SK-N-SH treated with all-trans-retinoic acid at 6 μM for 48 hours (cell line): ENCODE measurements around the gene RET.
A peak's percentile ranks its signal among the peaks of the same experiment; 100 is the strongest.

Experiments used
- ATAC-seq: fragments of 200-7000 bp; cut with Tn5 transposase; 3 replicates; pipeline ENCODE4 v1.9.1; 2020; ENCODE audit warnings: mild to moderate bottlenecking, moderate library complexity
- BACH2 ChIP-seq: fragments of 250-450 bp; sonication (Bioruptor Pico); IDR thresholded peaks from 2 replicates; pipeline ENCODE4 v1.9.0; 2021; ENCODE audit warnings: mild to moderate bottlenecking, borderline replicate concordance
- CREB5 ChIP-seq: fragments of 250-450 bp; sonication (Bioruptor Pico); IDR thresholded peaks from 2 replicates; pipeline ENCODE4 v1.5.1; 2020; ENCODE audit warnings: low read depth, mild to moderate bottlenecking, moderate library complexity
- CSDC2 ChIP-seq: fragments of 250-450 bp; sonication (Bioruptor Pico); IDR thresholded peaks from 2 replicates; pipeline ENCODE4 v1.5.0; 2020; ENCODE audit warnings: mild to moderate bottlenecking, moderate library complexity
- ESRRG ChIP-seq: fragments of 250-450 bp; sonication (Bioruptor Pico); IDR thresholded peaks from 2 replicates; pipeline ENCODE4 v1.6.1; 2021; ENCODE audit warnings: mild to moderate bottlenecking
- GLIS3 ChIP-seq: fragments of 250-450 bp; sonication (Bioruptor Pico); IDR thresholded peaks from 2 replicates; pipeline ENCODE4 v1.5.0; 2020; ENCODE audit warnings: mild to moderate bottlenecking, moderate library complexity
- OSR1 ChIP-seq: fragments of 250-450 bp; sonication (Bioruptor Pico); IDR thresholded peaks from 2 replicates; pipeline ENCODE4 v1.8.0; 2022; ENCODE audit warnings: moderate library complexity, mild to moderate bottlenecking, inconsistent platforms
- PPARA ChIP-seq: fragments of 250-450 bp; sonication (Bioruptor Pico); IDR thresholded peaks from 2 replicates; pipeline ENCODE4 v1.5.0; 2020; ENCODE audit warnings: mild to moderate bottlenecking, borderline replicate concordance
- RARB ChIP-seq: fragments of 250-450 bp; sonication (Bioruptor Pico); IDR thresholded peaks from 2 replicates; pipeline ENCODE4 v1.8.0; 2021; ENCODE audit warnings: mild to moderate bottlenecking, moderate library complexity
- SNAI2 ChIP-seq: fragments of 250-450 bp; sonication (Bioruptor Pico); IDR thresholded peaks from 2 replicates; pipeline ENCODE4 v1.5.0; 2020; ENCODE audit warnings: mild to moderate bottlenecking, moderate library complexity
- TCF4 ChIP-seq: fragments of 250-450 bp; sonication (Bioruptor Pico); IDR thresholded peaks from 2 replicates; pipeline ENCODE4 v1.8.0; 2021; ENCODE audit warnings: mild to moderate bottlenecking, moderate library complexity, borderline replicate concordance
- ZC3H10 ChIP-seq: fragments of 250-450 bp; sonication (Bioruptor Pico); IDR thresholded peaks from 2 replicates; pipeline ENCODE4 v1.5.1; 2021; ENCODE audit warnings: mild to moderate bottlenecking, moderate library complexity
- ZFP3 ChIP-seq: fragments of 250-450 bp; sonication (Bioruptor Pico); IDR thresholded peaks from 2 replicates; pipeline ENCODE4 v1.5.0; 2020; ENCODE audit warnings: mild to moderate bottlenecking, moderate library complexity
- ZNF565 ChIP-seq: fragments of 450-650 bp; formaldehyde crosslinking; conservative IDR thresholded peaks from 2 replicates; pipeline ENCODE4 v1.5.0; 2020; ENCODE audit warnings: low read depth, mild to moderate bottlenecking, moderate library complexity
- ZNF8 ChIP-seq: fragments of 450-650 bp; formaldehyde crosslinking; IDR thresholded peaks from 2 replicates; pipeline ENCODE4 v1.5.0; 2020; ENCODE audit warnings: mild to moderate bottlenecking, moderate library complexity
- TF ChIP-seq, protein P1 (sequence below): fragments of 250-450 bp; sonication (Bioruptor Pico); IDR thresholded peaks from 2 replicates; pipeline ENCODE4 v1.8.0; 2020; ENCODE audit warnings: mild to moderate bottlenecking, moderate library complexity, borderline replicate concordance
- TF ChIP-seq, protein P2 (sequence below): fragments of 250-450 bp; sonication (Bioruptor Pico); IDR thresholded peaks from 2 replicates; pipeline ENCODE4 v1.5.1; 2021; ENCODE audit warnings: mild to moderate bottlenecking, moderate library complexity
- TF ChIP-seq, protein P3 (sequence below): fragments of 250-450 bp; sonication (Bioruptor Pico); IDR thresholded peaks from 2 replicates; pipeline ENCODE4 v1.5.0; 2020; ENCODE audit warnings: mild to moderate bottlenecking, moderate library complexity

Gene RET

DNA sequence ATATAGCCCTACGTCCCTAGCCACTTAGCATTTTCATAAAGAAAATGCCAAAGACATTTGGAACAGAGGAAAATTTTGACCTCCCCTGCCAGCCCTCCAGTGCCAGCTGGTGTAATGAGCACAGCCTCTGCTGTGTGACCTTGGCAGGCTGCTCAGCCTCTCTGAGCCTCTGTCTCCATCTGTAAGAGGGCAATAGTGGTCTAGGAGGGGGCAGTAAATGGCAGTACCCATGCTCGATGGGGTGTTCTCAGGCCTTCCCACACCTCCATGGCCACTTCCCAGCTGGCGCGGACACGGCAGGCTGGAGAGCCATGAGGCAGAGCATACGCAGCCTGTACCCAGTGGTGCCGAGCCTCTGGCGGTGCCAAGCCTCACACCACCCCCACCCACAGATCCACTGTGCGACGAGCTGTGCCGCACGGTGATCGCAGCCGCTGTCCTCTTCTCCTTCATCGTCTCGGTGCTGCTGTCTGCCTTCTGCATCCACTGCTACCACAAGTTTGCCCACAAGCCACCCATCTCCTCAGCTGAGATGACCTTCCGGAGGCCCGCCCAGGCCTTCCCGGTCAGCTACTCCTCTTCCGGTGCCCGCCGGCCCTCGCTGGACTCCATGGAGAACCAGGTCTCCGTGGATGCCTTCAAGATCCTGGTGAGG lies 37.3 kb downstream of the RET start (continued):
- TF ChIP-seq ZNF8 (CRISPR knock-in tag) (no peak), OSR1 (CRISPR knock-in tag) (no peak), SNAI2 (CRISPR knock-in tag) (no peak)

- TF ChIP-seq, protein P1, sequence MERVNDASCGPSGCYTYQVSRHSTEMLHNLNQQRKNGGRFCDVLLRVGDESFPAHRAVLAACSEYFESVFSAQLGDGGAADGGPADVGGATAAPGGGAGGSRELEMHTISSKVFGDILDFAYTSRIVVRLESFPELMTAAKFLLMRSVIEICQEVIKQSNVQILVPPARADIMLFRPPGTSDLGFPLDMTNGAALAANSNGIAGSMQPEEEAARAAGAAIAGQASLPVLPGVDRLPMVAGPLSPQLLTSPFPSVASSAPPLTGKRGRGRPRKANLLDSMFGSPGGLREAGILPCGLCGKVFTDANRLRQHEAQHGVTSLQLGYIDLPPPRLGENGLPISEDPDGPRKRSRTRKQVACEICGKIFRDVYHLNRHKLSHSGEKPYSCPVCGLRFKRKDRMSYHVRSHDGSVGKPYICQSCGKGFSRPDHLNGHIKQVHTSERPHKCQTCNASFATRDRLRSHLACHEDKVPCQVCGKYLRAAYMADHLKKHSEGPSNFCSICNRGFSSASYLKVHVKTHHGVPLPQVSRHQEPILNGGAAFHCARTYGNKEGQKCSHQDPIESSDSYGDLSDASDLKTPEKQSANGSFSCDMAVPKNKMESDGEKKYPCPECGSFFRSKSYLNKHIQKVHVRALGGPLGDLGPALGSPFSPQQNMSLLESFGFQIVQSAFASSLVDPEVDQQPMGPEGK (CRISPR knock-in tag): no peak
- TF ChIP-seq ZFP3 (CRISPR knock-in tag) (no peak), TCF4 (CRISPR knock-in tag) (no peak), BACH2 (CRISPR knock-in tag) (no peak), OSR1 (CRISPR knock-in tag) (no peak), CSDC2 (CRISPR knock-in tag) (no peak), ZNF8 (CRISPR knock-in tag) (no peak)
- ATAC-seq: peak; percentile 36
These were observed 38.1 kb downstream of the RET start for GRCh38 chr10:43114743-43115611.

GRCh38 chr10:43115881-43116595 lies 39.2 kb downstream of the RET start:
- TF ChIP-seq RARB (CRISPR knock-in tag): no peak
- TF ChIP-seq ZNF8 (CRISPR knock-in tag): no peak
- TF ChIP-seq SNAI2 (CRISPR knock-in tag): no peak
- TF ChIP-seq, protein P1 (CRISPR knock-in tag): no peak
- no peak for ATAC-seq

- no peak for ATAC-seq
These were observed 39.7 kb downstream of the RET start for GRCh38 chr10:43116596-43116995.

More at GRCh38 chr10:43116596-43116995, 39.7 kb downstream of the RET start:
- no peak for TF ChIP-seq ZC3H10 (CRISPR knock-in tag)
- TF ChIP-seq SNAI2 (CRISPR knock-in tag): no peak
- no peak for TF ChIP-seq ZNF8 (CRISPR knock-in tag)
- TF ChIP-seq TCF4 (CRISPR knock-in tag): no peak
- TF ChIP-seq OSR1 (CRISPR knock-in tag): no peak
- no peak for TF ChIP-seq CSDC2 (CRISPR knock-in tag)
- no peak for TF ChIP-seq ZFP3 (CRISPR knock-in tag)
- TF ChIP-seq CREB5 (CRISPR knock-in tag): no peak
- TF ChIP-seq ESRRG (CRISPR knock-in tag): no peak
- no peak for TF ChIP-seq GLIS3
- TF ChIP-seq ZNF565: no peak
- TF ChIP-seq, protein P2, sequence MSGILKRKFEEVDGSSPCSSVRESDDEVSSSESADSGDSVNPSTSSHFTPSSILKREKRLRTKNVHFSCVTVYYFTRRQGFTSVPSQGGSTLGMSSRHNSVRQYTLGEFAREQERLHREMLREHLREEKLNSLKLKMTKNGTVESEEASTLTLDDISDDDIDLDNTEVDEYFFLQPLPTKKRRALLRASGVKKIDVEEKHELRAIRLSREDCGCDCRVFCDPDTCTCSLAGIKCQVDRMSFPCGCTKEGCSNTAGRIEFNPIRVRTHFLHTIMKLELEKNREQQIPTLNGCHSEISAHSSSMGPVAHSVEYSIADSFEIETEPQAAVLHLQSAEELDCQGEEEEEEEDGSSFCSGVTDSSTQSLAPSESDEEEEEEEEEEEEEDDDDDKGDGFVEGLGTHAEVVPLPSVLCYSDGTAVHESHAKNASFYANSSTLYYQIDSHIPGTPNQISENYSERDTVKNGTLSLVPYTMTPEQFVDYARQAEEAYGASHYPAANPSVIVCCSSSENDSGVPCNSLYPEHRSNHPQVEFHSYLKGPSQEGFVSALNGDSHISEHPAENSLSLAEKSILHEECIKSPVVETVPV: no peak
- no peak for TF ChIP-seq RARB (CRISPR knock-in tag)
- no peak for TF ChIP-seq PPARA (CRISPR knock-in tag)
- TF ChIP-seq, protein P3, sequence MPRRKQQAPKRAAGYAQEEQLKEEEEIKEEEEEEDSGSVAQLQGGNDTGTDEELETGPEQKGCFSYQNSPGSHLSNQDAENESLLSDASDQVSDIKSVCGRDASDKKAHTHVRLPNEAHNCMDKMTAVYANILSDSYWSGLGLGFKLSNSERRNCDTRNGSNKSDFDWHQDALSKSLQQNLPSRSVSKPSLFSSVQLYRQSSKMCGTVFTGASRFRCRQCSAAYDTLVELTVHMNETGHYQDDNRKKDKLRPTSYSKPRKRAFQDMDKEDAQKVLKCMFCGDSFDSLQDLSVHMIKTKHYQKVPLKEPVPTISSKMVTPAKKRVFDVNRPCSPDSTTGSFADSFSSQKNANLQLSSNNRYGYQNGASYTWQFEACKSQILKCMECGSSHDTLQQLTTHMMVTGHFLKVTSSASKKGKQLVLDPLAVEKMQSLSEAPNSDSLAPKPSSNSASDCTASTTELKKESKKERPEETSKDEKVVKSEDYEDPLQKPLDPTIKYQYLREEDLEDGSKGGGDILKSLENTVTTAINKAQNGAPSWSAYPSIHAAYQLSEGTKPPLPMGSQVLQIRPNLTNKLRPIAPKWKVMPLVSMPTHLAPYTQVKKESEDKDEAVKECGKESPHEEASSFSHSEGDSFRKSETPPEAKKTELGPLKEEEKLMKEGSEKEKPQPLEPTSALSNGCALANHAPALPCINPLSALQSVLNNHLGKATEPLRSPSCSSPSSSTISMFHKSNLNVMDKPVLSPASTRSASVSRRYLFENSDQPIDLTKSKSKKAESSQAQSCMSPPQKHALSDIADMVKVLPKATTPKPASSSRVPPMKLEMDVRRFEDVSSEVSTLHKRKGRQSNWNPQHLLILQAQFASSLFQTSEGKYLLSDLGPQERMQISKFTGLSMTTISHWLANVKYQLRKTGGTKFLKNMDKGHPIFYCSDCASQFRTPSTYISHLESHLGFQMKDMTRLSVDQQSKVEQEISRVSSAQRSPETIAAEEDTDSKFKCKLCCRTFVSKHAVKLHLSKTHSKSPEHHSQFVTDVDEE (CRISPR knock-in tag): no peak
